Calu3 (cell line): ENCODE results near the gene APOL1. TPM values are rescaled to one million over a fixed set of nuclear protein-coding genes. Genes with fewer than 3 reads are reported as not detected.
A peak's percentile ranks its signal among the peaks of the same experiment; 100 is the strongest.

Experiments used
- BruUV-seq: library from RNA; stranded (reverse); fragments of 400-500 nt; replicated peaks from 2 replicates; lab custom pipeline; 2021; lab: Mats Ljungman, UMichigan
- CTCF ChIA-PET: fragments of 300-600 bp; sonication (Branson Sonifier 250); formaldehyde crosslinking; loops from one replicate; lab custom pipeline; 2022; ENCODE audit warnings: antibody characterized with exemption; lab: Charles Lee
- DNase-seq: peaks from one replicate; pipeline ENCODE4 v3.0.0; 2022
- H3K27ac Mint-ChIP-seq: one replicate; pipeline ENCODE4 v1.8.0; 2022; ENCODE audit warnings: mixed read lengths; ENCODE audit not compliant: unreplicated experiment
- H3K27me3 Mint-ChIP-seq: one replicate; pipeline ENCODE4 v1.8.0; 2022; ENCODE audit warnings: mixed read lengths; ENCODE audit not compliant: unreplicated experiment
- H3K36me3 Mint-ChIP-seq: one replicate; pipeline ENCODE4 v1.8.0; 2022; ENCODE audit warnings: mild to moderate bottlenecking, moderate library complexity, mixed read lengths; ENCODE audit not compliant: insufficient read depth, unreplicated experiment
- H3K4me1 Mint-ChIP-seq: one replicate; pipeline ENCODE4 v1.8.0; 2022; ENCODE audit warnings: mild to moderate bottlenecking, low read depth, mixed read lengths; ENCODE audit not compliant: unreplicated experiment
- H3K4me3 Mint-ChIP-seq: one replicate; pipeline ENCODE4 v1.8.0; 2022; ENCODE audit warnings: mild to moderate bottlenecking, low read depth, moderate library complexity, mixed read lengths; ENCODE audit not compliant: unreplicated experiment
- H3K9me3 Mint-ChIP-seq: one replicate; pipeline ENCODE4 v1.8.0; 2022; ENCODE audit warnings: low read depth, mixed read lengths; ENCODE audit not compliant: unreplicated experiment
- intact Hi-C: fragments of 100-400 bp; cut with micrococcal nuclease; formaldehyde crosslinking; loops from one replicate; pipeline ENCODE4 v1.10.0; 2022; ENCODE audit not compliant: unreplicated experiment
- total RNA-seq: library from RNA; stranded (reverse); gene quantifications from 2 replicates; pipeline ENCODE4 v1.2.3, GENCODE V29; 2022
- TF ChIP-seq, protein P1 (sequence below): fragments of 200-600 bp; IDR thresholded peaks from one replicate; pipeline ENCODE4 v1.8.0; 2022; ENCODE audit warnings: antibody characterized with exemption; ENCODE audit not compliant: unreplicated experiment

The APOL1 gene
- total RNA-seq, 1 experiment from 2014 or later, result 313 TPM

DNA sequence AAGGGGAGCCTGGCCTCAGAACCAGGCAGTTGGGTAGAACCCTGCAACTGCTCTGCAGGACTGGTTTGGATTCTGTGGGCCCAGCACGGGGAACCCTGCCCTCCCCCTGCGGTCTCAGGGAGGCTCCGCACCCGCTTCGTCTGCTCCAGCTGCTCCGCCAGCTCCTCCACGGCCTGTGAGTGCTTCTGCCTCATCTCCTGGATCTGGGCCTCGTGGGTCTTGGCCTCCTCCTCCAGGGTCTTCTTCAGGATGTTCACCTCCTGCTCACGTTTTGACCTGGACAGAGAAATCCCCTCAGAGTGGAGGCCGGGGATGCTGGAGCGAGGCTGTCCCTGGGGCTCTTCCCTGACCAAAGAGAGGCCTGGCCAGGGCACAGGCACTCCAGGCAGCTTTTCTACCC lies 41.9 kb downstream of the APOL1 start:
- Mint-ChIP-seq H3K4me1 (no peaks in the 10 kb centered on the region), H3K27me3 (no peaks in the 10 kb centered on the region), H3K27ac (no peak overlapping the region), H3K4me3 (no peak overlapping the region), H3K36me3 (peaks cover 79% of the 10 kb centered on the region), H3K9me3 (no peaks in the 10 kb centered on the region)
- BruUV-seq, result no TSS peak
- DNase-seq, result no peak
- TF ChIP-seq, protein P1, sequence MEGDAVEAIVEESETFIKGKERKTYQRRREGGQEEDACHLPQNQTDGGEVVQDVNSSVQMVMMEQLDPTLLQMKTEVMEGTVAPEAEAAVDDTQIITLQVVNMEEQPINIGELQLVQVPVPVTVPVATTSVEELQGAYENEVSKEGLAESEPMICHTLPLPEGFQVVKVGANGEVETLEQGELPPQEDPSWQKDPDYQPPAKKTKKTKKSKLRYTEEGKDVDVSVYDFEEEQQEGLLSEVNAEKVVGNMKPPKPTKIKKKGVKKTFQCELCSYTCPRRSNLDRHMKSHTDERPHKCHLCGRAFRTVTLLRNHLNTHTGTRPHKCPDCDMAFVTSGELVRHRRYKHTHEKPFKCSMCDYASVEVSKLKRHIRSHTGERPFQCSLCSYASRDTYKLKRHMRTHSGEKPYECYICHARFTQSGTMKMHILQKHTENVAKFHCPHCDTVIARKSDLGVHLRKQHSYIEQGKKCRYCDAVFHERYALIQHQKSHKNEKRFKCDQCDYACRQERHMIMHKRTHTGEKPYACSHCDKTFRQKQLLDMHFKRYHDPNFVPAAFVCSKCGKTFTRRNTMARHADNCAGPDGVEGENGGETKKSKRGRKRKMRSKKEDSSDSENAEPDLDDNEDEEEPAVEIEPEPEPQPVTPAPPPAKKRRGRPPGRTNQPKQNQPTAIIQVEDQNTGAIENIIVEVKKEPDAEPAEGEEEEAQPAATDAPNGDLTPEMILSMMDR, result no peak
- intact Hi-C loops, result no loop called here
- CTCF ChIA-PET, result no interaction called here

DNA sequence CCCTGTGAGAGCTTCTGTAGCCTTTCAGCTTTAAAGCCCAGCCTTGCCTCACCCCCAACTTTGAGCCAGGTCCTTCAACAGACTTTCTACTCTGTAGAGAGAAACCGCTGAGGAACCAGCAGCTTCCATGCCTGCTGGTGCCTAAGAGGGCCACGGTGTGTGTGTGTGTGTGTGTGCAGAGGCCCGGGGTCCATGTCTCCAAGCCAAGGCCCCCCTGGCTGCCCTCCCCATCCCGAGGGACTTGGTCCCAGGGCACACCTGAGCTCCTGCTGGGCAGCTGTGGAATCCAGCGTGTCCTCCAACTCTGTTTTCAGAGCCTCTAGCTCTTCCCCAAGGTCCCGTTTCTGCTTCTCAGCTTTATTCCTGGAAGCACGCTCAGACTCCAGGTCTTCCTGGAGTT lies 42.3 kb downstream of the APOL1 start:
- Mint-ChIP-seq H3K4me1 (no peaks in the 10 kb centered on the region), H3K4me3 (no peak overlapping the region), H3K36me3 (peaks cover 78% of the 10 kb centered on the region), H3K9me3 (no peaks in the 10 kb centered on the region), H3K27me3 (no peaks in the 10 kb centered on the region), H3K27ac (no peak overlapping the region)
- intact Hi-C loops, result no loop called here
- CTCF ChIA-PET, result no interaction called here
- DNase-seq, result no peak
- TF ChIP-seq, protein P1, result no peak
- no TSS peak for BruUV-seq

DNA sequence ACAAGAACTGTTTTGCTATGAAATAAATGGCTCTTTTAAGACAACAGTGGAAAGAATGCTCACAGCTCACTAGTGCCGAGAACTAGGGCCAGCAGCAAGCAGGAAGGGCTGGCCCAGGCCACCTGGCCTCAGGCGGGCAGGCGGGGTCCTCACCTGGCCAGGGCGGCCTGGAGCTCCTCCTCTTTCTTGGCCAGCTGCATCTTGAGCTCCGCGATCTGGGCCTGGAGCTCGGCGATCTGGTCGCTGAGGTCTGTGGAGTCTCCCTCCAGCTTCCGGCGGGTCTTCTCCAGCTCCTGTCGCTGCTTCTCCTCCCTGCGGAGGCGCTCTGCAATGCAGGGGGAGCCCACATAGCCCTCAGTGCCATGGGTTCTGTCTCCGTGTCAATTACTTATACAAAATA lies 43.8 kb downstream of the APOL1 start:
- no TSS peak for BruUV-seq
- peak overlapping the region; percentile 67 for H3K27ac Mint-ChIP-seq
- intact Hi-C loops, result no loop called here

DNA sequence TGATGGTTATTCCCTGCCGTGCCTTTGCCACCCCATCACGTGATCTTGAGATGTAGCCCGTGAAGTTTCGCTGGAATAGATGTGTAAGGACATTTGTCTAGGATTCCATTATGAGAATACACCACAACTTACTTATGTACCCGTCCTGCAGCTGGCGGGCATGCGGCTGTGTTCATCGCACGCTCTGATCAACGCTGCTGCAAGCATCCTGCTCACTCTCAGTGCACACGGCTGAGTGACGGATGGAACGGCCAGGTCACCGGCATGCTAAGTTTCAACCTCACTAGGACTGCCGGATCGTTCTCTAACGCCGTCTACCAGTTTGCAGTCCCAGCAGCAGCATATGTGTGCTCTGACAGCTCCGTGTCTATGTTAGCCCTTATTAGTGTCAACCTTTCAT lies 44.6 kb downstream of the APOL1 start:
- CTCF ChIA-PET, result no interaction called here
- no peaks in the 10 kb centered on the region for H3K9me3 Mint-ChIP-seq
- no peak for DNase-seq
- peaks cover 77% of the 10 kb centered on the region for H3K36me3 Mint-ChIP-seq
- no peak overlapping the region for H3K4me3 Mint-ChIP-seq
- no TSS peak for BruUV-seq
- intact Hi-C loops, result no loop called here
- TF ChIP-seq, protein P1, result no peak
- H3K27ac Mint-ChIP-seq, result no peak overlapping the region
- H3K27me3 Mint-ChIP-seq, result no peaks in the 10 kb centered on the region
- no peaks in the 10 kb centered on the region for H3K4me1 Mint-ChIP-seq

More for the DNA sequence above, 43.8 kb downstream of the APOL1 start:
- no peaks in the 10 kb centered on the region for H3K9me3 Mint-ChIP-seq
- H3K4me1 Mint-ChIP-seq, result no peaks in the 10 kb centered on the region
- CTCF ChIA-PET, result interaction anchor here (0.7 kb wide), 1 partner anchor 136 kb away, joined by 4 read pairs; no protein-coding TSS in a partner anchor
- TF ChIP-seq, protein P1, result no peak
- no peak for DNase-seq
- H3K27me3 Mint-ChIP-seq, result no peaks in the 10 kb centered on the region
- H3K36me3 Mint-ChIP-seq, result peaks cover 83% of the 10 kb centered on the region
- H3K4me3 Mint-ChIP-seq, result no peak overlapping the region
